ENCODE data around the gene CALR.
"Not testable (repeated sequence)": the region's sequence is repeated elsewhere in the genome, so short reads cannot be mapped to it uniquely, and the experiment has no call there.

The CALR gene

DNA sequence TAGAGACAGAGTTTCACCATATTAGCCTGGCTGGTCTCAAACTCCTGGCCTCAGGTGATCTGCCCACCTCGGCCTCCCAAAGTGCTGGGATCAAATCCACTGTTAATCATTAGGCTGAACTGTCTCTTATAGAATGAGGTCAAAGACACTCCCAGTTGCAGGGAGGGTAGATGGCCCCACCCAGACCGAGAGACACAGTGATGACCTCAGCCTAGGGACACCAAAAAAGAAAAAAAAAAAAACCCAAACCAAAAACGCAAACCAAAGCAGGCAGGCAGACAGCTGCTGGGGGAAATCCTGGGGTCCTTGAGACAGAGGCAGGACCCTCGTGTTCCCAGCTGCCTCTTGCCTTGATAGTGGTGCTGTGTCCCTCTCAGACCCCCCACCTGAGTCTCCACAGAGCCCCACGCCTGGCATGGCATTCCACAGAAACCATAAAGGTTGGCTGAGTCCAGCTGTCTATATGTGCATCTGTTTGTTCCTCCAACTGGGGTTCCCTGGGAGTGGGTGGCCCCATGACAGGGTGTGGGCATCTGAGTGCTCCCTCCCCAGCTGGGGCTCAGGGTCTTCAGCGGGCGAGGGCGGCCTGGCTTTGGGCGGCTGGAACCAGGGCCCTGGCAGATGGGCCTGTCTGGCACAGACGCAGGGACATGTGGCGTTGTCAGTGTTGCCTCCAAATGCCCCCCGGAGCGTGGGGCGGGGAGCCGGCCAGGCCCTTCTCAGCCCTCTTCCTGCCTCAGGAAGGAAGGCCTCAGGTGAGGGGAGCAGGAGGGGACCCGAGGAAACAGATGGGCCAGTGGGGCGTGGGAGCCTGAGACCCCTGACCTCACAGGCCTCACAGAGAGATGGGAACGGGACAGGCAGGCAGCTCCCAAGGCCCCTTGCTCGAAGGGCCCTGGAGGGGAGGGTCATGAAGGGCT lies 36.2 kb downstream of the CALR start:
- ATAC-seq: no peak; the same call in 2 of the 3 replicates
- TF ChIP-seq ZNF70 (CRISPR knock-in tag; IDR thresholded peaks at IDR 0.05) (no peak), ARNTL (CRISPR knock-in tag; IDR thresholded peaks at IDR 0.05; ENCODE audit: borderline replicate concordance, low read depth) (no peak), POU6F1 (CRISPR knock-in tag; IDR thresholded peaks at IDR 0.05; ENCODE audit: borderline replicate concordance, low read depth) (no peak), SNAI2 (CRISPR knock-in tag; IDR thresholded peaks at IDR 0.05) (no peak), ZNF565 (CRISPR knock-in tag; conservative IDR thresholded peaks at IDR 0.05; ENCODE audit: low read depth) (no peak), PPARA (CRISPR knock-in tag; IDR thresholded peaks at IDR 0.05; ENCODE audit: borderline replicate concordance) (no peak), GLIS3 (CRISPR knock-in tag; IDR thresholded peaks at IDR 0.05) (no peak), ESRRG (CRISPR knock-in tag; IDR thresholded peaks at IDR 0.05) (no peak), RARB (CRISPR knock-in tag; IDR thresholded peaks at IDR 0.05) (no peak)
- TF ChIP-seq, protein P1, sequence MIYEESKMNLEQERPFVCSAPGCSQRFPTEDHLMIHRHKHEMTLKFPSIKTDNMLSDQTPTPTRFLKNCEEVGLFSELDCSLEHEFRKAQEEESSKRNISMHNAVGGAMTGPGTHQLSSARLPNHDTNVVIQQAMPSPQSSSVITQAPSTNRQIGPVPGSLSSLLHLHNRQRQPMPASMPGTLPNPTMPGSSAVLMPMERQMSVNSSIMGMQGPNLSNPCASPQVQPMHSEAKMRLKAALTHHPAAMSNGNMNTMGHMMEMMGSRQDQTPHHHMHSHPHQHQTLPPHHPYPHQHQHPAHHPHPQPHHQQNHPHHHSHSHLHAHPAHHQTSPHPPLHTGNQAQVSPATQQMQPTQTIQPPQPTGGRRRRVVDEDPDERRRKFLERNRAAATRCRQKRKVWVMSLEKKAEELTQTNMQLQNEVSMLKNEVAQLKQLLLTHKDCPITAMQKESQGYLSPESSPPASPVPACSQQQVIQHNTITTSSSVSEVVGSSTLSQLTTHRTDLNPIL (CRISPR knock-in tag; IDR thresholded peaks at IDR 0.05; ENCODE audit: low read depth): no peak
- TF ChIP-seq, protein P2, sequence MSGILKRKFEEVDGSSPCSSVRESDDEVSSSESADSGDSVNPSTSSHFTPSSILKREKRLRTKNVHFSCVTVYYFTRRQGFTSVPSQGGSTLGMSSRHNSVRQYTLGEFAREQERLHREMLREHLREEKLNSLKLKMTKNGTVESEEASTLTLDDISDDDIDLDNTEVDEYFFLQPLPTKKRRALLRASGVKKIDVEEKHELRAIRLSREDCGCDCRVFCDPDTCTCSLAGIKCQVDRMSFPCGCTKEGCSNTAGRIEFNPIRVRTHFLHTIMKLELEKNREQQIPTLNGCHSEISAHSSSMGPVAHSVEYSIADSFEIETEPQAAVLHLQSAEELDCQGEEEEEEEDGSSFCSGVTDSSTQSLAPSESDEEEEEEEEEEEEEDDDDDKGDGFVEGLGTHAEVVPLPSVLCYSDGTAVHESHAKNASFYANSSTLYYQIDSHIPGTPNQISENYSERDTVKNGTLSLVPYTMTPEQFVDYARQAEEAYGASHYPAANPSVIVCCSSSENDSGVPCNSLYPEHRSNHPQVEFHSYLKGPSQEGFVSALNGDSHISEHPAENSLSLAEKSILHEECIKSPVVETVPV (CRISPR knock-in tag; IDR thresholded peaks at IDR 0.05): no peak
- TF ChIP-seq, protein P3, sequence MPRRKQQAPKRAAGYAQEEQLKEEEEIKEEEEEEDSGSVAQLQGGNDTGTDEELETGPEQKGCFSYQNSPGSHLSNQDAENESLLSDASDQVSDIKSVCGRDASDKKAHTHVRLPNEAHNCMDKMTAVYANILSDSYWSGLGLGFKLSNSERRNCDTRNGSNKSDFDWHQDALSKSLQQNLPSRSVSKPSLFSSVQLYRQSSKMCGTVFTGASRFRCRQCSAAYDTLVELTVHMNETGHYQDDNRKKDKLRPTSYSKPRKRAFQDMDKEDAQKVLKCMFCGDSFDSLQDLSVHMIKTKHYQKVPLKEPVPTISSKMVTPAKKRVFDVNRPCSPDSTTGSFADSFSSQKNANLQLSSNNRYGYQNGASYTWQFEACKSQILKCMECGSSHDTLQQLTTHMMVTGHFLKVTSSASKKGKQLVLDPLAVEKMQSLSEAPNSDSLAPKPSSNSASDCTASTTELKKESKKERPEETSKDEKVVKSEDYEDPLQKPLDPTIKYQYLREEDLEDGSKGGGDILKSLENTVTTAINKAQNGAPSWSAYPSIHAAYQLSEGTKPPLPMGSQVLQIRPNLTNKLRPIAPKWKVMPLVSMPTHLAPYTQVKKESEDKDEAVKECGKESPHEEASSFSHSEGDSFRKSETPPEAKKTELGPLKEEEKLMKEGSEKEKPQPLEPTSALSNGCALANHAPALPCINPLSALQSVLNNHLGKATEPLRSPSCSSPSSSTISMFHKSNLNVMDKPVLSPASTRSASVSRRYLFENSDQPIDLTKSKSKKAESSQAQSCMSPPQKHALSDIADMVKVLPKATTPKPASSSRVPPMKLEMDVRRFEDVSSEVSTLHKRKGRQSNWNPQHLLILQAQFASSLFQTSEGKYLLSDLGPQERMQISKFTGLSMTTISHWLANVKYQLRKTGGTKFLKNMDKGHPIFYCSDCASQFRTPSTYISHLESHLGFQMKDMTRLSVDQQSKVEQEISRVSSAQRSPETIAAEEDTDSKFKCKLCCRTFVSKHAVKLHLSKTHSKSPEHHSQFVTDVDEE (CRISPR knock-in tag; IDR thresholded peaks at IDR 0.05): no peak

- ATAC-seq: no peak
- TF ChIP-seq ZFP30 (CRISPR knock-in tag; IDR thresholded peaks at IDR 0.05): no peak
- no peak for TF ChIP-seq TOX (CRISPR knock-in tag; IDR thresholded peaks at IDR 0.05; ENCODE audit: borderline replicate concordance)
- no peak for TF ChIP-seq ISL1 (CRISPR knock-in tag; IDR thresholded peaks at IDR 0.05)
- TF ChIP-seq ZNF70 (CRISPR knock-in tag; IDR thresholded peaks at IDR 0.05): no peak
- no peak for TF ChIP-seq BACH2 (CRISPR knock-in tag; IDR thresholded peaks at IDR 0.05; ENCODE audit: borderline replicate concordance)
- no peak for TF ChIP-seq ARNTL (CRISPR knock-in tag; IDR thresholded peaks at IDR 0.05; ENCODE audit: borderline replicate concordance, low read depth)
- TF ChIP-seq, protein P4, sequence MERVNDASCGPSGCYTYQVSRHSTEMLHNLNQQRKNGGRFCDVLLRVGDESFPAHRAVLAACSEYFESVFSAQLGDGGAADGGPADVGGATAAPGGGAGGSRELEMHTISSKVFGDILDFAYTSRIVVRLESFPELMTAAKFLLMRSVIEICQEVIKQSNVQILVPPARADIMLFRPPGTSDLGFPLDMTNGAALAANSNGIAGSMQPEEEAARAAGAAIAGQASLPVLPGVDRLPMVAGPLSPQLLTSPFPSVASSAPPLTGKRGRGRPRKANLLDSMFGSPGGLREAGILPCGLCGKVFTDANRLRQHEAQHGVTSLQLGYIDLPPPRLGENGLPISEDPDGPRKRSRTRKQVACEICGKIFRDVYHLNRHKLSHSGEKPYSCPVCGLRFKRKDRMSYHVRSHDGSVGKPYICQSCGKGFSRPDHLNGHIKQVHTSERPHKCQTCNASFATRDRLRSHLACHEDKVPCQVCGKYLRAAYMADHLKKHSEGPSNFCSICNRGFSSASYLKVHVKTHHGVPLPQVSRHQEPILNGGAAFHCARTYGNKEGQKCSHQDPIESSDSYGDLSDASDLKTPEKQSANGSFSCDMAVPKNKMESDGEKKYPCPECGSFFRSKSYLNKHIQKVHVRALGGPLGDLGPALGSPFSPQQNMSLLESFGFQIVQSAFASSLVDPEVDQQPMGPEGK (CRISPR knock-in tag; IDR thresholded peaks at IDR 0.05; ENCODE audit: borderline replicate concordance): no peak
- TF ChIP-seq POU6F1 (CRISPR knock-in tag; IDR thresholded peaks at IDR 0.05; ENCODE audit: borderline replicate concordance, low read depth): no peak
- no peak for TF ChIP-seq GLIS3 (CRISPR knock-in tag; IDR thresholded peaks at IDR 0.05)
- TF ChIP-seq PPARA (CRISPR knock-in tag; IDR thresholded peaks at IDR 0.05; ENCODE audit: borderline replicate concordance): no peak
- no peak for TF ChIP-seq ZC3H10 (CRISPR knock-in tag; IDR thresholded peaks at IDR 0.05)
These were observed 36.9 kb downstream of the CALR start for GRCh38 chr19:12975221-12975741.

DNA sequence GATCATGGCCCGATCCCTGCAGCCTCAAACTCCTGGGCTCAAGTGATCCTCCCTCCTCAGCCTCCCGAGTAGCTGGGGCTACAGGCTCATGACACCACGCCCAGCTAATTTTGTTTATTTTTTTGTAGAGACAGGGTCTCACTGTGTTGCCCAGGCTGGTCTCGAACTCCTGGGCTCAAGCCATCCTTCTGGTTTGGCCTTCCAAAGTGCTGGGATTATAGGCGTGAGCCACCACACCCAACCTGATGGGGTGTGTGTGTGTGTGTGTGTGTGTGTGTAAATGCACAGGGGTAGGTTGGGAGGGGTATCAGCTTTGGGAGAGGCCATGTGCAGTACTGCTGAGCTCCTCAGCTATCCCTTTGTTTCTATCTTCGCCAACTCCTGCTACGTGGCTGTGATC lies 37.7 kb downstream of the CALR start:
- ATAC-seq: not testable (repeated sequence)
